ENCODE measurements around the gene SOAT1. TPM values are rescaled to one million over a fixed set of nuclear protein-coding genes. Genes with fewer than 3 reads are reported as not detected.

Gene SOAT1
- total RNA-seq, 1 experiment from 2014 or later: 18.9 TPM

DNA sequence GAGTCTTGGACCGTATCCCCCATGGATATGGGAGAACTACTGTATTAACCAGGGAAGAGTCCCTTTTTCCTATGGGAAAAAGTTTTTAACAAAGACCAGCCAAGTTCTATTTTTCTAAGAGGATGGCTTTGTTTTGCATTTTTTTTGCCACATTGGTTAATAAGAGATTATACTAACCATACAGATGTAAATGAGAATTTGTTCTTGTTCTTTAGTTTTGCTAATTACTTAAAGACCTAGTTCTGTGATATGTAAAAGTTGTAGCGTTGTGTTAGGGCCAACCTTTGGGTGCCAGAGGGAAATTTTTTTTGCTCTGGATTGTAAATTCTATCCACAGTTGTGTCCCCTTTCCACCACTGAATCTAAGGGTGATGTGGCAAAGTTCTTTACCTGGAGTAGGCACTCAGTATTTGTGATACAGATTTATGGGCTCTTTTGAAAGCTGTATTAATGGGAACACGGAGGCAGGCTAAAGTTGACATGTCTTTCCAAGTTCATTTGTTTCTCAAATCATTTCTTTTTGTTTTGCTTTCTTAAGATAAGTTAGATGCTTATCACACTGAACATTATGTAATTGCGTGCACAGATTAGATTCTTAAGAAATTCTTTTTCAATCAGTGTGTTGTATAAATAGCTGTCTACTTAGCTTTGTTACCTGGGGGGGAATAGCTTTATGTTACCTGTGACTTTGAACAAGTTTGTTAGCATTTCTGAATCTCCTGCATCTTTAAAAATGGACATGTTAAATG lies 2.9 kb downstream of the SOAT1 start:
- Histone ChIP-seq H3K4me1 (ENCODE audit: low read length) (peaks cover 30% of the 10 kb centered on the region), H3K4me3 (ENCODE audit: low read length) (no peak overlapping the region)

DNA sequence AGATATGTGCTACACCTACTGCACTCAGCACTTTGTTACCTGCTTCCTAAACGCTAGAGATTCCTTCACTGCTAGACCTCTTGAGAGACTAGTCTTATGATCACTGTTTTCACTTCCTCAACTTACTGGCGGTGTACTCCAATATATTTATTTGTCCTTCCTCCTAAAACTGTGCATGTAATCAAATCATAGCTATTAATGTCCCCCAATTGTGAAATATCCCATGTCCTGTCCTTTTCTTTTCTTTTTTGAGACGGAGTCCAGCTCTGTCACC lies 3.4 kb downstream of the SOAT1 start:
- H3K4me1 ChIP-seq (ENCODE audit: low read length): peaks cover 30% of the 10 kb centered on the region
- H3K9ac ChIP-seq (ENCODE audit: low read length): no peak overlapping the region
- H3K9me2 ChIP-seq (replicated peaks; ENCODE audit: insufficient read depth, low read length): no peaks in the 10 kb centered on the region
- H3K79me2 ChIP-seq (ENCODE audit: low read length): peaks cover 62% of the 10 kb centered on the region
- no peak overlapping the region for H3K4me3 ChIP-seq (ENCODE audit: low read length)
- no peaks in the 10 kb centered on the region for H3K9me3 ChIP-seq (ENCODE audit: low read length)
- H2AFZ ChIP-seq (ENCODE audit: low read length): no peak overlapping the region
- peak; percentile 40 for DNase-seq
- no peaks in the 10 kb centered on the region for H3K27me3 ChIP-seq (ENCODE audit: low read length)
- H3K4me2 ChIP-seq (ENCODE audit: low read depth, low read length, poor library complexity, severe bottlenecking): peak overlapping the region; percentile 3
- no peaks in the 10 kb centered on the region for H3K36me3 ChIP-seq (ENCODE audit: insufficient read depth, low read length)
- no peak overlapping the region for H3K27ac ChIP-seq (ENCODE audit: low read length)
- H4K20me1 ChIP-seq (ENCODE audit: insufficient read depth, low read depth, low read length): no peaks in the 10 kb centered on the region

More for the DNA sequence above, 2.9 kb downstream of the SOAT1 start:
- no peaks in the 10 kb centered on the region for H3K9me3 ChIP-seq (ENCODE audit: low read length)
- peak overlapping the region; percentile 11 for H3K4me2 ChIP-seq (ENCODE audit: low read depth, low read length, poor library complexity, severe bottlenecking)
- no peaks in the 10 kb centered on the region for H3K36me3 ChIP-seq (ENCODE audit: insufficient read depth, low read length)
- peak; percentile 35 for DNase-seq
- no peaks in the 10 kb centered on the region for H4K20me1 ChIP-seq (ENCODE audit: insufficient read depth, low read depth, low read length)
- H2AFZ ChIP-seq (ENCODE audit: low read length): no peak overlapping the region
- H3K9ac ChIP-seq (ENCODE audit: low read length): no peak overlapping the region
- peaks cover 60% of the 10 kb centered on the region for H3K79me2 ChIP-seq (ENCODE audit: low read length)
- H3K27me3 ChIP-seq (ENCODE audit: low read length): no peaks in the 10 kb centered on the region
- no peak overlapping the region for H3K27ac ChIP-seq (ENCODE audit: low read length)
- H3K9me2 ChIP-seq (replicated peaks; ENCODE audit: insufficient read depth, low read length): no peaks in the 10 kb centered on the region

DNA sequence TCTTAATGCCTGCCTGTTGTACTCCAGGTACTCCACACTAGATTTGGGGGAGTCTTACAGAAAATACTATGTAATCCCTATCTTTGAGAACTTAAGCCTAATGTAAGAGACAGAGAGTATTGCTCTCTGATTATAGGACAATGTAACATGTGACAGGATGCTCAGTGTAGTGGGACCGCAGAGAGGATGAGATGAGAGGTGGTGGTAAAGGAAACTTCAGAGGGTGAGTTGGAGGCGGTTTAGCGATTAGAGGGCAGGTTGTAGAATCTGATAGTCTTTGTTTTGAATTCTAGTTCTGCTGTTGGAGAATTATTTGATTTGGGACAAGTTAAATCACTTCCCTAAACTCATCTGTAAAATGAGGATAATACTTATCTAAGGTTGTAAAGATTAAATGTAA lies 5.4 kb downstream of the SOAT1 start:
- H3K4me1 ChIP-seq (ENCODE audit: low read length): peaks cover 25% of the 10 kb centered on the region
- no peak for DNase-seq
- no peak overlapping the region for H3K27ac ChIP-seq (ENCODE audit: low read length)

DNA sequence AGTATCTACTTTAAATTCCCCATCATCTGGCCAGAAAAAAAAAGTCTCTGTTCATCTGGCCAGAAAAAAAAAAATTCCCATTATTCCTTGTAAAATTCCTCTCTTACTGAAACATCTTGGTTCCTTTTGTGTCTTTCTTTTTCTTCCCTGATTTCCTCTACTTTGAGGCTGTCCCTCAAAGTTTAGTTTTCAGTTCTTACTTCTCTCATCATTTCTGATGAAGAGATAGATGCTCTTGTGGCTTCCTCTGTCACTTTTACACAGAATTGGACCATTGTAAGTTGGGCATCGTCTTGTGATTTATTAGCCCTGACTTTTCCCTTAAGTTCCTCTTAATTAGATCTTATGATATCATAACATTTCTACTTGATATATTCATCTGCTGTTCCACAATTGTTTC lies 6.5 kb downstream of the SOAT1 start:
- peaks cover 67% of the 10 kb centered on the region for H3K79me2 ChIP-seq (ENCODE audit: low read length)
- no peak overlapping the region for H3K4me3 ChIP-seq (ENCODE audit: low read length)
- H3K36me3 ChIP-seq (ENCODE audit: insufficient read depth, low read length): peaks cover 4% of the 10 kb centered on the region
- no peaks in the 10 kb centered on the region for H3K9me2 ChIP-seq (replicated peaks; ENCODE audit: insufficient read depth, low read length)
- H3K27me3 ChIP-seq (ENCODE audit: low read length): no peaks in the 10 kb centered on the region
- H3K9ac ChIP-seq (ENCODE audit: low read length): no peak overlapping the region
- H3K9me3 ChIP-seq (ENCODE audit: low read length): no peaks in the 10 kb centered on the region
- no peaks in the 10 kb centered on the region for H4K20me1 ChIP-seq (ENCODE audit: insufficient read depth, low read depth, low read length)
- DNase-seq: peak; percentile 41
- H3K27ac ChIP-seq (ENCODE audit: low read length): no peak overlapping the region
- peaks cover 17% of the 10 kb centered on the region for H3K4me1 ChIP-seq (ENCODE audit: low read length)
- no peak overlapping the region for H2AFZ ChIP-seq (ENCODE audit: low read length)
- H3K4me2 ChIP-seq (ENCODE audit: low read depth, low read length, poor library complexity, severe bottlenecking): no peak overlapping the region

More for the DNA sequence above, 5.4 kb downstream of the SOAT1 start:
- Histone ChIP-seq H3K4me2 (ENCODE audit: low read depth, low read length, poor library complexity, severe bottlenecking) (no peak overlapping the region), H3K9me2 (replicated peaks; ENCODE audit: insufficient read depth, low read length) (no peaks in the 10 kb centered on the region), H4K20me1 (ENCODE audit: insufficient read depth, low read depth, low read length) (no peaks in the 10 kb centered on the region), H3K36me3 (ENCODE audit: insufficient read depth, low read length) (peaks cover 4% of the 10 kb centered on the region), H3K79me2 (ENCODE audit: low read length) (peaks cover 67% of the 10 kb centered on the region), H3K27me3 (ENCODE audit: low read length) (no peaks in the 10 kb centered on the region), H3K9ac (ENCODE audit: low read length) (no peak overlapping the region), H3K4me3 (ENCODE audit: low read length) (no peak overlapping the region), H3K9me3 (ENCODE audit: low read length) (no peaks in the 10 kb centered on the region), H2AFZ (ENCODE audit: low read length) (no peak overlapping the region)

DNA sequence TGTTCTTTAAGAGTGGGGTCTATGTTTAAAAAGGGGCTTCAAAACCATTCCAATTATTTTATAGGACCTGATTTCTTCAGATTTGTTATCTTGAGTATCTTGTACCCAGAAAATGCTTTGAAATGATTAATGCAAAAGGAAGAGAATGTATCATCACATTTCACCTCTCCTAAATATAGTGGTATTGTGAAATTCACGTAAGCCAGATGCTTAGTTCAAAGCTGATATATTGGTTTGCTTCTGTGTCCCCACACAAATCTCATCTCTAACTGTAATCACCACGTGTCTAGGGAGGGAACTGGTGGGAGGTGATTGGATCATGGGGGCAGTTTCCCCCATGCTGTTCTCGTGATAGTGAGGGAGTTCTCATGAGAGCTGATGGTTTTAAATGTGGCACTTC lies 8.5 kb downstream of the SOAT1 start:
- no peaks in the 10 kb centered on the region for H4K20me1 ChIP-seq (ENCODE audit: insufficient read depth, low read depth, low read length)
- H3K4me3 ChIP-seq (ENCODE audit: low read length): no peak overlapping the region
- H3K27me3 ChIP-seq (ENCODE audit: low read length): no peaks in the 10 kb centered on the region
- peaks cover 65% of the 10 kb centered on the region for H3K79me2 ChIP-seq (ENCODE audit: low read length)
- H3K9ac ChIP-seq (ENCODE audit: low read length): no peak overlapping the region
- peaks cover under 1% of the 10 kb centered on the region for H3K4me1 ChIP-seq (ENCODE audit: low read length)
- H3K27ac ChIP-seq (ENCODE audit: low read length): no peak overlapping the region
- no peaks in the 10 kb centered on the region for H3K9me2 ChIP-seq (replicated peaks; ENCODE audit: insufficient read depth, low read length)
- H3K4me2 ChIP-seq (ENCODE audit: low read depth, low read length, poor library complexity, severe bottlenecking): no peak overlapping the region
- H2AFZ ChIP-seq (ENCODE audit: low read length): no peak overlapping the region
- no peak for DNase-seq
- peaks cover 4% of the 10 kb centered on the region for H3K36me3 ChIP-seq (ENCODE audit: insufficient read depth, low read length)
- H3K9me3 ChIP-seq (ENCODE audit: low read length): no peaks in the 10 kb centered on the region

DNA sequence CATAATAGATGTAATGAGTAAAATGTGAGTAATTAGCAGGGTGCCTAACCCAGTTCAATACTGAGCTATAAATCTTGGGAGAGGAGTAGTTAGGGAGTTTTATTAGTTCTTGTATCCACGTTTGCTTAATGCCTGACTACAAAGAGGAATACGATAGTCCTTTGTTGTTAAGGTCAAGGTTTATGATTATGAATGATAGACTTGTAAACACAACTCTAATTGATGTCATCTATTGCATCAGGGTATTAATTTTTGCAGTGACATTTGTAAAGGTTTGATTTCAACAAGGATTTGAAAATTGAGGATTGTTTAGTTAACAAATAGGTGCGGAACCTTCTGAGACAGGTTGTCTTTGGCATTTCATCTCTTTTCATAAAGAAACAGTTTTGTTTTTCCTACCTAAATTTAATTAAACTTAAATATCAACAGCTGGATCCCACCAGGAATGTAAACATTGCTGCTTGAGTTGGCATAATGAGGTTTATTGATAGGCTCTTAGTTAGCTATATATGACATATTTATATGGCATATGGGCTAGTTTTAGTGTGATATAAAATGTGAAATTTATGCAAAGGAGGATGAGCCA lies 9.7 kb downstream of the SOAT1 start:
- Histone ChIP-seq H3K36me3 (ENCODE audit: insufficient read depth, low read length) (peaks cover 4% of the 10 kb centered on the region), H3K4me1 (ENCODE audit: low read length) (no peaks in the 10 kb centered on the region; the same call in 1 of the 2 replicates), H4K20me1 (ENCODE audit: insufficient read depth, low read depth, low read length) (no peaks in the 10 kb centered on the region), H3K9me2 (replicated peaks; ENCODE audit: insufficient read depth, low read length) (no peaks in the 10 kb centered on the region), H3K27ac (ENCODE audit: low read length) (no peak overlapping the region), H3K9me3 (ENCODE audit: low read length) (no peaks in the 10 kb centered on the region), H2AFZ (ENCODE audit: low read length) (no peak overlapping the region), H3K4me2 (ENCODE audit: low read depth, low read length, poor library complexity, severe bottlenecking) (no peak overlapping the region), H3K9ac (ENCODE audit: low read length) (no peak overlapping the region), H3K4me3 (ENCODE audit: low read length) (no peak overlapping the region), H3K27me3 (ENCODE audit: low read length) (no peaks in the 10 kb centered on the region), H3K79me2 (ENCODE audit: low read length) (peaks cover 62% of the 10 kb centered on the region)
- DNase-seq: no peak

DNA sequence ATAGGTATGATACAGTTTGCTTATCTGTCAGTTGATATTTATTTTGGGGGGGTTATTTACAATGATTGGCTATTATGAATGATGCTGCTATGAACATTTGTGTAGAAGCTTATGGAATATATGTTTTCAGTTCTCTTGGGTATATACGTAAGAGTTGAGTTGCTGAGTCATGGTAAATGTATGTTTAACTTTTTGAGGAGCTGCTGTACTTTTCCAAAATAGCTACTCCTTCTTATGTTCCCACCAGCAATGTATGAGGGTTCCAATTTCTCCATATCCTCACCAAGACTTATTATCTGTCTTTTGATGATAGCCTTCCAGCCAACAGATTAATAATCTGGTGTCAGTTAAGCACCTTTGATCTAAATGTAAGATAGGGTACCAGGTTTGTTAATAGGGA lies 11.9 kb downstream of the SOAT1 start:
- H3K4me2 ChIP-seq (ENCODE audit: low read depth, low read length, poor library complexity, severe bottlenecking): no peak overlapping the region
- H4K20me1 ChIP-seq (ENCODE audit: insufficient read depth, low read depth, low read length): no peaks in the 10 kb centered on the region
- H3K4me3 ChIP-seq (ENCODE audit: low read length): no peak overlapping the region
- no peak overlapping the region for H3K27ac ChIP-seq (ENCODE audit: low read length)
- H3K9ac ChIP-seq (ENCODE audit: low read length): no peak overlapping the region
- H3K4me1 ChIP-seq (ENCODE audit: low read length): no peaks in the 10 kb centered on the region
- no peaks in the 10 kb centered on the region for H3K27me3 ChIP-seq (ENCODE audit: low read length)
- peaks cover 50% of the 10 kb centered on the region for H3K79me2 ChIP-seq (ENCODE audit: low read length)
- no peak overlapping the region for H2AFZ ChIP-seq (ENCODE audit: low read length)
- H3K36me3 ChIP-seq (ENCODE audit: insufficient read depth, low read length): peaks cover 4% of the 10 kb centered on the region
- DNase-seq: no peak
- H3K9me2 ChIP-seq (replicated peaks; ENCODE audit: insufficient read depth, low read length): no peaks in the 10 kb centered on the region
- H3K9me3 ChIP-seq (ENCODE audit: low read length): no peaks in the 10 kb centered on the region

DNA sequence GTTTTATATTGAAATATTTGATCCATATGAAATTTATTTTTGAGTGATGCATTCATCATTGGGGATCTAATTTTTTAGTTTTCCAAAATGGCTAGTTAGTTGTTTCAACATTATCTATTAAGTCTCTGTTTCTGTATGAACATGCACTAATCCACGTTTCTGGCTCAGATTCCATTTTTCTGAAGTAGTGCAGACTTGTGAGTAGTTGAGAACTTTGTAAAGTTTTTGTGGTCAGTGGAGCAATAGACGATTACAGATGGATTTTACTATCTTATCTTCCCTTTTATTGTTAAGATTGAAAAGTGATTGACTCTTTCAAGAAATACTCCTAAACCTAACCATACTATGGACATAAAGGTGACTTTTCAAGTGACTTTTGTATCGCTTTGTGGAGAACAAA lies 16.7 kb downstream of the SOAT1 start:
- no peaks in the 10 kb centered on the region for H3K27me3 ChIP-seq (ENCODE audit: low read length)
- H3K9me3 ChIP-seq (ENCODE audit: low read length): no peaks in the 10 kb centered on the region
- no peak overlapping the region for H2AFZ ChIP-seq (ENCODE audit: low read length)
- H3K4me1 ChIP-seq (ENCODE audit: low read length): no peaks in the 10 kb centered on the region
- H3K27ac ChIP-seq (ENCODE audit: low read length): no peak overlapping the region
- no peaks in the 10 kb centered on the region for H3K9me2 ChIP-seq (replicated peaks; ENCODE audit: insufficient read depth, low read length)
- no peaks in the 10 kb centered on the region for H4K20me1 ChIP-seq (ENCODE audit: insufficient read depth, low read depth, low read length)
- no peak overlapping the region for H3K4me2 ChIP-seq (ENCODE audit: low read depth, low read length, poor library complexity, severe bottlenecking)
- no peak for DNase-seq
- H3K36me3 ChIP-seq (ENCODE audit: insufficient read depth, low read length): no peaks in the 10 kb centered on the region
- peaks cover 57% of the 10 kb centered on the region for H3K79me2 ChIP-seq (ENCODE audit: low read length)
- H3K4me3 ChIP-seq (ENCODE audit: low read length): no peak overlapping the region
- no peak overlapping the region for H3K9ac ChIP-seq (ENCODE audit: low read length)
